Measurements from ENCODE around the gene PPP6R3. TPM values are rescaled to one million over a fixed set of nuclear protein-coding genes. Genes with fewer than 3 reads are reported as not detected.

The PPP6R3 gene
- total RNA-seq, 1 experiment from 2014 or later = 138 TPM

GRCh38 chr11:68564261-68564660 is 103.7 kb downstream of the PPP6R3 start:
- no peak overlapping the region for H3K9ac ChIP-seq (ENCODE audit: extremely low read depth, insufficient read length, low read length)
- peaks cover 2% of the 10 kb centered on the region for H4K20me1 ChIP-seq (ENCODE audit: control insufficient read depth, insufficient read depth, insufficient read length)
- H2BK5ac ChIP-seq (ENCODE audit: insufficient read length, low read length) = no peak overlapping the region
- Mint-ChIP-seq H3K4me3 (no peak overlapping the region), H3K36me3 (ENCODE audit: insufficient read depth in 1 of 3, low read depth in 3 of 3) (peaks cover 30 to 80% (median 71%) of the 10 kb centered on the region in 3 experiments; a peak in 6 of 7 replicates), H3K27me3 (ENCODE audit: low read depth) (no peaks in the 10 kb centered on the region), H3K27ac (no peak overlapping the region), H3K9me3 (no peaks in the 10 kb centered on the region), H3K4me1 (no peaks in the 10 kb centered on the region)
- DNase-seq = no peak
- no peak overlapping the region for H3K27ac ChIP-seq (ENCODE audit: insufficient read length, low read depth, low read length)
- H3K9me3 ChIP-seq (ENCODE audit: control insufficient read depth, low read depth, low read length) = no peaks in the 10 kb centered on the region
- H3K14ac ChIP-seq (ENCODE audit: insufficient read depth, low read length) = no peak overlapping the region
- no peak overlapping the region for H3K23ac ChIP-seq (ENCODE audit: insufficient read length, low read depth, low read length)
- H4K8ac ChIP-seq (replicated peaks; ENCODE audit: insufficient read length, low read depth, low read length) = no peak overlapping the region
- WGBS (ENCODE audit: extremely low coverage, insufficient read length, low lambda C conversion rate) = no CpG with 5 or more reads among the region's 3 CpGs
- H3T11ph ChIP-seq (ENCODE audit: low read length) = no peak overlapping the region
- no peak overlapping the region for H4K91ac ChIP-seq (ENCODE audit: insufficient read length, low read depth, low read length)
- no peak overlapping the region for H2BK120ac ChIP-seq (ENCODE audit: low read depth, low read length, poor library complexity, severe bottlenecking)
- H3K4ac ChIP-seq (ENCODE audit: low read depth, low read length) = no peak overlapping the region
- no peak overlapping the region for H4K5ac ChIP-seq (ENCODE audit: insufficient read length, low read depth, low read length)
- no peaks in the 10 kb centered on the region for H3K4me1 ChIP-seq (ENCODE audit: insufficient read depth, low read length)
- no peak overlapping the region for H2AFZ ChIP-seq (ENCODE audit: low read length)
- no peak overlapping the region for H2BK15ac ChIP-seq (ENCODE audit: low read depth, low read length)
- H3K56ac ChIP-seq (ENCODE audit: insufficient read length, low read depth, low read length) = no peak overlapping the region
- no peaks in the 10 kb centered on the region for H3K79me1 ChIP-seq (ENCODE audit: insufficient read depth, low read depth, low read length, poor library complexity, severe bottlenecking)
- H2AK5ac ChIP-seq (ENCODE audit: insufficient read length, low read length) = no peak overlapping the region
- no peak overlapping the region for H2BK12ac ChIP-seq (ENCODE audit: insufficient read length, low read depth, low read length)
- H2BK20ac ChIP-seq (ENCODE audit: low read depth, low read length, poor library complexity, severe bottlenecking) = no peak overlapping the region
- H3K23me2 ChIP-seq (ENCODE audit: insufficient read length, low read depth, low read length, poor library complexity, severe bottlenecking) = no peaks in the 10 kb centered on the region
- TF ChIP-seq CTCF (conservative IDR thresholded peaks at IDR 0.05) = no peak
- no peaks in the 10 kb centered on the region for H3K79me2 ChIP-seq (ENCODE audit: insufficient read depth, low read length)
- no peaks in the 10 kb centered on the region for H3K27me3 ChIP-seq (ENCODE audit: insufficient read depth, low read length)
- H3K4me2 ChIP-seq (ENCODE audit: insufficient read depth, insufficient read length, low read length) = no peak overlapping the region
- no peak overlapping the region for H3K18ac ChIP-seq (ENCODE audit: insufficient read length, low read depth, low read length)

Data from H9 (cell line).